SIG-M5 (cell line): ENCODE data around the gene RIPOR2.

Experiments used
- DNase-seq: peaks from one replicate; lab custom pipeline; 2025; lab: John Stamatoyannopoulos, UW

The RIPOR2 gene

GRCh38 chr6:24935366-24936152, at the start of gene RIPOR2:
RIPOR2 (minus strand) TSS chr6:24935960; CDS start chr6:24935898, 62 bp downstream.
- DNase-seq = no peak

GRCh38 chr6:24985323-24985722, 49.6 kb upstream of the RIPOR2 start:
- DNase-seq = no peak

GRCh38 chr6:24982231-24982630, 46.5 kb upstream of the RIPOR2 start:
- DNase-seq = no peak

GRCh38 chr6:24981386-24981760, 45.6 kb upstream of the RIPOR2 start:
- DNase-seq = no peak

GRCh38 chr6:24980507-24981385, 45.0 kb upstream of the RIPOR2 start:
- DNase-seq = no peak

- DNase-seq = no peak
Observed at GRCh38 chr6:24979176-24979575, 43.4 kb upstream of the RIPOR2 start.

- no peak for DNase-seq
Observed at GRCh38 chr6:24974182-24975171, 38.7 kb upstream of the RIPOR2 start.

- no peak for DNase-seq
Observed at GRCh38 chr6:24972311-24972958, 36.7 kb upstream of the RIPOR2 start.

GRCh38 chr6:24971067-24971466, 35.3 kb upstream of the RIPOR2 start:
- no peak for DNase-seq

GRCh38 chr6:24969343-24969860, 33.6 kb upstream of the RIPOR2 start:
- DNase-seq = no peak

GRCh38 chr6:24968783-24969182, 33.0 kb upstream of the RIPOR2 start:
- DNase-seq = no peak

- DNase-seq = no peak
Observed at GRCh38 chr6:24967211-24967610, 31.5 kb upstream of the RIPOR2 start.

- DNase-seq = no peak
Observed at GRCh38 chr6:24966381-24966780, 30.6 kb upstream of the RIPOR2 start.

- no peak for DNase-seq
Observed at GRCh38 chr6:24963887-24964570, 28.3 kb upstream of the RIPOR2 start.

GRCh38 chr6:24963339-24963738, 27.6 kb upstream of the RIPOR2 start:
- DNase-seq = no peak

GRCh38 chr6:24961852-24962251, 26.1 kb upstream of the RIPOR2 start:
- DNase-seq = no peak

- no peak for DNase-seq
Observed at GRCh38 chr6:24960991-24961475, 25.3 kb upstream of the RIPOR2 start.

- no peak for DNase-seq
Observed at GRCh38 chr6:24959319-24959718, 23.6 kb upstream of the RIPOR2 start.

GRCh38 chr6:24957199-24957598, 21.4 kb upstream of the RIPOR2 start:
- DNase-seq = no peak

- no peak for DNase-seq
Observed at GRCh38 chr6:24953726-24954125, 18.0 kb upstream of the RIPOR2 start.
